ENCODE data around the gene TMEM259.
A peak's percentile ranks its signal among the peaks of the same experiment; 100 is the strongest.
"Not testable (repeated sequence)": the region's sequence is repeated elsewhere in the genome, so short reads cannot be mapped to it uniquely, and the experiment has no call there.

TMEM259 gene

GRCh38 chr19:1039646-1040475 is 18.9 kb upstream of the TMEM259 start, which contains the start of gene ABCA7:
Gene ABCA7, plus strand, starts transcription at chr19:1040107. Its CDS starts 1,255 bp downstream, at chr19:1041362.
- DNase-seq (ENCODE audit: low read depth), result peak; percentile 89

- no peak for DNase-seq (ENCODE audit: low read depth)
Measured at GRCh38 chr19:1038978-1039645, 18.2 kb upstream of the TMEM259 start.

- no peak for DNase-seq (ENCODE audit: low read depth)
Measured at GRCh38 chr19:1037621-1038064, 16.7 kb upstream of the TMEM259 start.

- DNase-seq (ENCODE audit: low read depth), result no peak
Measured at GRCh38 chr19:1035998-1036621, 15.2 kb upstream of the TMEM259 start.

- no peak for DNase-seq (ENCODE audit: low read depth)
Measured at GRCh38 chr19:1032264-1032867, 11.4 kb upstream of the TMEM259 start.

GRCh38 chr19:1028062-1028926 is 7.4 kb upstream of the TMEM259 start:
- DNase-seq (ENCODE audit: low read depth), result peak; percentile 86

GRCh38 chr19:1027650-1028061 is 6.7 kb upstream of the TMEM259 start:
- no peak for DNase-seq (ENCODE audit: low read depth)

GRCh38 chr19:1026783-1027649 is 6.1 kb upstream of the TMEM259 start:
- no peak for DNase-seq (ENCODE audit: low read depth)

GRCh38 chr19:1025960-1026782 is 5.2 kb upstream of the TMEM259 start, which contains the start of gene CNN2:
Gene CNN2, plus strand, starts transcription at chr19:1026608. Its CDS starts 54 bp downstream, at chr19:1026662.
- DNase-seq (ENCODE audit: low read depth), result no peak

- not testable (repeated sequence) for DNase-seq (ENCODE audit: low read depth)
Measured at GRCh38 chr19:1025080-1025479, 4.2 kb upstream of the TMEM259 start.

- not testable (repeated sequence) for DNase-seq (ENCODE audit: low read depth)
Measured at GRCh38 chr19:1023883-1024188, 2.9 kb upstream of the TMEM259 start.

- no peak for DNase-seq (ENCODE audit: low read depth)
Measured at GRCh38 chr19:1019980-1020867, 699 bp downstream of the TMEM259 start.

- DNase-seq (ENCODE audit: low read depth), result no peak
Measured at GRCh38 chr19:1019616-1019961, 1.3 kb downstream of the TMEM259 start.

- no peak for DNase-seq (ENCODE audit: low read depth)
Measured at GRCh38 chr19:1018932-1019615, 1.8 kb downstream of the TMEM259 start.

GRCh38 chr19:1018393-1018792 is 2.5 kb downstream of the TMEM259 start:
- no peak for DNase-seq (ENCODE audit: low read depth)

GRCh38 chr19:1017906-1018305 is 3.0 kb downstream of the TMEM259 start:
- DNase-seq (ENCODE audit: low read depth), result no peak

GRCh38 chr19:1017115-1017905 is 3.6 kb downstream of the TMEM259 start:
- no peak for DNase-seq (ENCODE audit: low read depth)
